Forelimb muscle (tissue), 1 donor: ENCODE data around the gene IL18BP. TPM values are rescaled to one million over a fixed set of nuclear protein-coding genes. Genes with fewer than 3 reads are reported as not detected.

Source experiments
- DNase-seq: peaks from one replicate; pipeline ENCODE4 v3.0.0-alpha.2; 2013; ENCODE audit warnings: low read depth
- polyA plus RNA-seq: library from polyadenylated mRNA; unstranded; fragments of 120-200 nt; gene quantifications from one replicate; pipeline ENCODE4 v1.2.1, GENCODE V29; 2013; ENCODE audit not compliant: insufficient read length

IL18BP gene
- polyA plus RNA-seq, 1 donor: 8.2 TPM

DNA sequence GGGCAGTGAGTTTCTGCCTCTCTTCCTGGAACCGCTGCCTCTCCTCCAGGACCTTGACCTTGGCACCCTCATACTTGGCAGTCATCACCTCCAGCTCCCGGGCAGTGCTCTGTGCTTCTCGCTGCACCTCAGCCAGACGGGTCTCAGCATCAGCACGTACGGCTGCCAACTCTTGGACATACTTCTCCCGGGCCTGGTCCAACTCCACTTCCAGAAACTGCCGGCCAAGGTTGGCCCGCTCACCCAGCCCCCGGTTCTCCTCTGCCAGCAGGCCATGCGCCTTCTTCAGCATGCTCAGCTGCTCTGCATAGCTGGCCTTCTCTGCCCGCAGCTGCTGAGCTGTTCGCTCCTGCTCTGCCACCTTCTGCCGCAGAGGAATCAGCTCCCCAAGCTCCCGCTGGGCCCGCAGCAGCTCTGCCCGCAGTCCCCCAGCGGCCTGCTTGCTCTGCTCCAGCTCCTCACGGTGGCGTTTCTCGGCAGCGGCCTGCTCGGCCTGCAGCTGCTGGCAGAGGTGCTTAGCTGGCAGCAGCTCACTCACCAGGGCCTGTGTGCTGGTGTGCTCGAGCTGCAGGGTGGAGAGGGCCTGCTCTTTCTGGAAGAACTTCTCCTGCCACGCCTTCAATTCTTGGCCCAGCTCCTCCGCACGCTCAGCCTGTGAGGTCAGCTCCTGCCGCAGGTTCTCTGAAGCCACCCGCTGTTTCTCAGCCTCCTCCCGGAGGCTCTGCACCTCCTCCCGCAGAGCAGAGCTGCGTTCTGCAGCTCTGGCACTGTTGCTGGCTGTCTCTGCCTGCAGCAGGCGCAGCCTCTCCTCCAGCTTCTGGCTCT is 14.4 kb downstream of the IL18BP start:
- DNase-seq: no peak

- no peak for DNase-seq
These were observed 15.3 kb downstream of the IL18BP start for GRCh38 chr11:72013765-72014711.

DNA sequence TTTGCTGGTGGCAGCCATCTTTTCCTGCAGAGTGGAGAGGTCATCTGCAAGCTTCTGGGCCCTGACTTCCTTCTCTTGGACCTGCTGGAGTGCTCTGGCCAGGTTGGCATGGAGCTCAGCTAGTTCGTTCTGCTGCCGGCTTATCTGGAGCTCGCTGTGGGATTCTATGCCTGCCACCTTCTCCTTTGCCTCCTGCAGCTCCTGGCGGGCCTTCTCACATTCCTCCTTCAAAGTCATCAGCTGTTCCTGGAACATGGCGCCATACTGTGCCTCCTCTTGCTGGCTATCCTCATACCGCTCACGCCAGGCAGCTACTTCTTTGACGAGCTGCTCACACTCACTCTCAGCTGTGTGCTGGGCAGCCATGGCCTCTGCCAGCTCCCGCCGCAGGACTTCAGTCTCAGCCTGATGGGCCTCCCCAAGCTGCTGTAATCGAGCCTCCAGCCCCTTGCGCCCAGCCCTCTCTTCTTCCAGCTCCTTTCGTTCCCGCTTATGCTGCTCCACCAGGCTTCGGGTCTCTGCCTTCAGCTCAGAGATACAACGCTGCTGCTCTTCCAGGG is 16.1 kb downstream of the IL18BP start:
- no peak for DNase-seq

DNA sequence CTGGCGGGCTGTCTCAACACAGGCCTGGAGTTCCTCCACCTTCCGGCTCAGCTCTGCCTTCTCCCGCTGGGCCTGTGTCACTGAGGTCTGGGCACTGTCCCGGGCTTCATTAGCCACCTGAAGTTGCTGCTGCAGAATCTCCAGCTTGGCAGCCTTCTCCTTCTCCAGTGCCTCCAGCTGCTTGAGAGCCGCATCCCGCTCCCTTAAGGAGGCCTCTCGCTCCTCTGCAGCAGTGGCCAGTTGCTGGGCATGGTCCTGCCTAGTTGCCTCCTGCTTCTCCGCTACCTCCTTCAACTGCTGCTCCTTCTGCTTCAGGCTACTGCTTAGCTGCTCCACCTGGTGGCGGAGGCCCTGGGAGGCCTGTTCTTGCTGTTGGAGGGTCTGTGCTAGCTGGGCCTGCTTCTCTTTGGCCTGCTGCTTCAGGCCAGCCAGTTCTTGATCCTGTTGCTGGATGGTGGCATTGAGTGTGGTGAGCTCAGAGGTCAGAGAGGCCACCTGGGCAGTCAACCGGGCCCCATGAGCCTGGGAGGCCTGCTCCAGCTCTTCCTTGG is 16.9 kb downstream of the IL18BP start:
- DNase-seq: no peak

DNA sequence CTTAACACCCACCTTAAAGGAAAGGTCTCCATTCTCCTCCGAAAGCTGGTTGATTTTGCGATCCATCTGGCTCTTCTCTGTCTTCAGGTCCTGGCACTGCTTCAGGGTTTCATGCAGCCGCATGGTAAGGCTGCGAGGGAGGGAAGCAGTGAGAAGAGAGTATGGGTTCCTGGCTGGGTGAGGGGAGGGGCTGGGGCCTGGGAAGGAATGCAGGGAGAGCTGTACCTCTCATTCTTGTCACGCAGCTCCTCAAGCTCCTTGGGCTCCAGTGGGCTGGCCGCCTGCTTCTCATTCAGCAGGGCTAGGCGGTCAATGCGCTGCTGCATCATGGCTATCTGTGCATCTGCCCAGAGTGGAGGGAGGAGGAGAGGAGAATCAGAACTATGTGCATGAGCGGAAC is 19.5 kb downstream of the IL18BP start:
- no peak for DNase-seq

GRCh38 chr11:72023335-72023734 is 24.6 kb downstream of the IL18BP start:
- no peak for DNase-seq

GRCh38 chr11:72024069-72024754 is 25.5 kb downstream of the IL18BP start:
- DNase-seq: no peak

DNA sequence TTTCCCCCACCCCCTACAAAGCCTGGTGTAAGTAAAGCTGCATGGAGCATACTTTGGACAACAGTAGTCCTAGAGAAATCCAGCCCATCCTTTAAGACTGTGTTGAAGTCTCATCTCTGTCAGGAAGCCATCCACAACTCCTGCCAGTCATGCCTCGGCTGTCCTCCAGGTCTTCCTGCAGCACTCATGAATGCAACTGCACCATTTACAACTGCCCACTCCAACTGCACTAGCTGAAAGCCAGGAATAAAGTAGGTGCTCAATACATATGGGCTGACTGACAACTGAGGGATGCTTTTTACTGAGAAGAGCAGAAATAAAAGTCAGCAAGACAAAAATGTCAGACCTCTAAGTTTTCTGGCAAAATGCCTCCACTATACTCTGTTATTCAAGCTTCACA is 27.4 kb downstream of the IL18BP start:
- DNase-seq: no peak

GRCh38 chr11:72030472-72031045 is 31.9 kb downstream of the IL18BP start:
- DNase-seq: no peak

GRCh38 chr11:72036687-72037086 is 38.0 kb downstream of the IL18BP start:
- no peak for DNase-seq

DNA sequence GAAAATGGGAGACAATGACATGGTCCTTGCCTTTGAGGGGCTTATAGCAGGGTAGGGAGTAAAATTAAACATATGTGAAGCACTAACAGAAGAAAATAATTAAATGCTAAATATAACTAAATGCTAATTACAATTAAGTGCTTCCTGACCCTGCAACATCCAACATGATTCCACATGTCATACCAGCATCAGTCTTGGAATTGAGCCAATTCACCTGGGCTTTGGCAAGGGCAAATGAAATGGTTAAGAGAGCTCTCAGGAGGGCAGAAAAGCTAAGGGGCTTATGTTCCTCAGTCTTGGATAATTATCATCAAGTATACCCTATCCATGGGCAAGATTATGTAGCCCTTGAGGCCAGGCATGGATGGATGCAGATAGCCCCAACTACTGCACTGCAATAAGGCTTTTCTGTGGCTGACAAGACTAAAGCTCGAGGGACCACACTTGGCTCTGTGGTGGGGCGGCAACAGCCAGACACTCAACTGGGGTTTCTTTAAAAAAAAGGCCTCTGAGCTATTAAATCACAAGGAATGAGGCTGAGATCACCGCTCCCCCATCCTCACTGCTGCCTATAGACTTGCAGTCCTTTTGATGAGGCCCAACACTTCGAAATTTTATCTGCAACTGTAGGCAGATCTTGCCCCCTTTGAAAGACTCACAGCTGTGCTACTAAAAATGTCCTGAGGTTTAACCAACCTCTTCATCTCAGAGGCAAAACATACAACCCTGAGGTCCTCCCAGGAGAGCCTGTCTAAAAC is 39.0 kb downstream of the IL18BP start:
- DNase-seq: no peak

GRCh38 chr11:72038491-72038890 is 39.8 kb downstream of the IL18BP start:
- no peak for DNase-seq

- DNase-seq: no peak
These were observed 40.5 kb downstream of the IL18BP start for GRCh38 chr11:72039031-72039855.

- no peak for DNase-seq
These were observed 41.2 kb downstream of the IL18BP start for GRCh38 chr11:72039856-72040401.

GRCh38 chr11:72040491-72041363 is 42.0 kb downstream of the IL18BP start:
- DNase-seq: peak; percentile 95

- DNase-seq: no peak
These were observed 42.8 kb downstream of the IL18BP start for GRCh38 chr11:72041364-72042063.

GRCh38 chr11:72042064-72042745 is 43.5 kb downstream of the IL18BP start:
- DNase-seq: no peak
